H9 (cell line): ENCODE measurements around the gene SPINT1. TPM values are rescaled to one million over a fixed set of nuclear protein-coding genes. Genes with fewer than 3 reads are reported as not detected.

Source experiments
- DNase-seq: peaks from one replicate; pipeline ENCODE4 v3.0.0-alpha.2; 2017
- H2AFZ ChIP-seq: one replicate; pipeline ENCODE4 v1.6.1; 2013; ENCODE audit warnings: mild to moderate bottlenecking, low read length, control low read depth, moderate library complexity
- H2AK5ac ChIP-seq: 2 replicates; pipeline ENCODE4 v1.6.1; 2013; ENCODE audit warnings: low read length, control low read depth, mixed read lengths; ENCODE audit not compliant: insufficient read length
- H2BK120ac ChIP-seq: one replicate; pipeline ENCODE4 v1.6.1; 2013; ENCODE audit warnings: low read depth, mild to moderate bottlenecking, low read length, control low read depth, inconsistent platforms; ENCODE audit not compliant: poor library complexity, severe bottlenecking
- H2BK12ac ChIP-seq: 2 replicates; pipeline ENCODE4 v1.6.1; 2013; ENCODE audit warnings: low read length, control low read depth, mixed read lengths, low read depth; ENCODE audit not compliant: insufficient read length
- H2BK15ac ChIP-seq: 2 replicates; pipeline ENCODE4 v1.6.1; 2013; ENCODE audit warnings: low read depth, low read length, control low read depth
- H2BK20ac ChIP-seq: one replicate; pipeline ENCODE4 v1.6.1; 2013; ENCODE audit warnings: low read depth, mild to moderate bottlenecking, low read length, control low read depth, inconsistent platforms; ENCODE audit not compliant: poor library complexity, severe bottlenecking
- H2BK5ac ChIP-seq: 2 replicates; pipeline ENCODE4 v1.6.1; 2013; ENCODE audit warnings: low read length, control low read depth, mixed read lengths; ENCODE audit not compliant: insufficient read length
- H3K14ac ChIP-seq: 2 replicates; pipeline ENCODE4 v1.6.1; 2013; ENCODE audit warnings: low read length, control low read depth; ENCODE audit not compliant: insufficient read depth
- H3K18ac ChIP-seq: 2 replicates; pipeline ENCODE4 v1.6.1; 2013; ENCODE audit warnings: low read depth, mild to moderate bottlenecking, mixed read lengths, low read length, control low read depth; ENCODE audit not compliant: insufficient read length
- H3K23ac ChIP-seq: 2 replicates; pipeline ENCODE4 v1.6.1; 2013; ENCODE audit warnings: low read length, control low read depth, mixed read lengths, low read depth; ENCODE audit not compliant: insufficient read length
- H3K23me2 ChIP-seq: 2 replicates; pipeline ENCODE4 v1.6.1; 2013; ENCODE audit warnings: low read depth, mild to moderate bottlenecking, mixed read lengths, low read length, control low read depth; ENCODE audit not compliant: insufficient read length, poor library complexity, severe bottlenecking
- H3K27ac ChIP-seq: 2 replicates; pipeline ENCODE4 v1.5.1; 2013; ENCODE audit warnings: low read length, control low read depth, mixed read lengths, low read depth; ENCODE audit not compliant: insufficient read length
- H3K27me3 ChIP-seq: 2 replicates; pipeline ENCODE4 v1.6.1; 2013; ENCODE audit warnings: low read length, control low read depth, inconsistent platforms; ENCODE audit not compliant: insufficient read depth
- H3K4ac ChIP-seq: 2 replicates; pipeline ENCODE4 v1.6.1; 2013; ENCODE audit warnings: low read depth, mild to moderate bottlenecking, control low read depth, inconsistent platforms, low read length, moderate library complexity
- H3K4me1 ChIP-seq: 2 replicates; pipeline ENCODE4 v1.6.1; 2013; ENCODE audit warnings: low read length, control low read depth, inconsistent platforms; ENCODE audit not compliant: insufficient read depth
- H3K4me2 ChIP-seq: 2 replicates; pipeline ENCODE4 v1.6.1; 2013; ENCODE audit warnings: low read length, control low read depth, mixed read lengths; ENCODE audit not compliant: insufficient read length, insufficient read depth
- H3K56ac ChIP-seq: 2 replicates; pipeline ENCODE4 v1.6.1; 2013; ENCODE audit warnings: low read depth, mild to moderate bottlenecking, mixed read lengths, low read length, control low read depth; ENCODE audit not compliant: insufficient read length
- H3K79me1 ChIP-seq: 2 replicates; pipeline ENCODE4 v1.6.1; 2013; ENCODE audit warnings: low read depth, mild to moderate bottlenecking, moderate library complexity, low read length, control low read depth, inconsistent platforms; ENCODE audit not compliant: insufficient read depth, poor library complexity, severe bottlenecking
- H3K79me2 ChIP-seq: 2 replicates; pipeline ENCODE4 v1.6.1; 2013; ENCODE audit warnings: low read length, control low read depth, inconsistent platforms; ENCODE audit not compliant: insufficient read depth
- H3K9ac ChIP-seq: 2 replicates; pipeline ENCODE4 v1.6.1; 2013; ENCODE audit warnings: low read length, control low read depth, mixed read lengths; ENCODE audit not compliant: insufficient read length; ENCODE audit errors: extremely low read depth
- H3K9me3 ChIP-seq: one replicate; pipeline ENCODE4 v1.6.1; 2013; ENCODE audit warnings: low read depth, low read length, inconsistent platforms; ENCODE audit not compliant: control insufficient read depth
- H3T11ph ChIP-seq: one replicate; pipeline ENCODE4 v1.6.1; 2013; ENCODE audit warnings: mild to moderate bottlenecking, low read length, control low read depth, inconsistent platforms
- H4K20me1 ChIP-seq: one replicate; pipeline ENCODE4 v1.6.1; 2013; ENCODE audit not compliant: control insufficient read depth, insufficient read length, insufficient read depth
- H4K5ac ChIP-seq: 2 replicates; pipeline ENCODE4 v1.6.1; 2013; ENCODE audit warnings: low read depth, mild to moderate bottlenecking, mixed read lengths, low read length, control low read depth; ENCODE audit not compliant: insufficient read length
- H4K8ac ChIP-seq: replicated peaks from 2 replicates; pipeline ENCODE4 v1.6.1; 2013; ENCODE audit warnings: low read length, control low read depth, mixed read lengths, low read depth; ENCODE audit not compliant: insufficient read length
- H4K91ac ChIP-seq: 2 replicates; pipeline ENCODE4 v1.6.1; 2013; ENCODE audit warnings: low read depth, mild to moderate bottlenecking, moderate library complexity, mixed read lengths, low read length, control low read depth; ENCODE audit not compliant: insufficient read length
- H3K27ac Mint-ChIP-seq, 3 experiments: 2 replicates in 2 of 3; 3 replicates in 1 of 3; pipeline ENCODE4 v1.8.0; 2020 to 2021; ENCODE audit warnings: mixed read lengths in 3 of 3, mild to moderate bottlenecking in 1 of 3, moderate library complexity in 1 of 3
- H3K27me3 Mint-ChIP-seq: 2 replicates; pipeline ENCODE4 v1.8.0; 2021; ENCODE audit warnings: low read depth, mild to moderate bottlenecking, moderate library complexity, mixed read lengths
- H3K36me3 Mint-ChIP-seq, 3 experiments: 2 replicates in 2 of 3; 3 replicates in 1 of 3; pipeline ENCODE4 v1.8.0; 2020 to 2021; ENCODE audit warnings: low read depth in 3 of 3, mixed read lengths in 3 of 3; ENCODE audit not compliant: insufficient read depth in 1 of 3
- H3K4me1 Mint-ChIP-seq, 2 experiments: 2 replicates each; pipeline ENCODE4 v1.8.0; 2020; ENCODE audit warnings: mixed read lengths in 2 of 2
- H3K4me3 Mint-ChIP-seq, 2 experiments: 2 replicates in 1 of 2; 3 replicates in 1 of 2; pipeline ENCODE4 v1.8.0; 2020 to 2021; ENCODE audit warnings: mild to moderate bottlenecking in 2 of 2, mixed read lengths in 2 of 2, moderate library complexity in 1 of 2
- H3K9me3 Mint-ChIP-seq, 2 experiments: 2 replicates in 1 of 2; 3 replicates in 1 of 2; pipeline ENCODE4 v1.8.0; 2020; ENCODE audit warnings: mild to moderate bottlenecking in 2 of 2, mixed read lengths in 2 of 2, moderate library complexity in 1 of 2
- CTCF ChIP-seq: fragments of 200-600 bp; sonication (generic); conservative IDR thresholded peaks from 3 replicates; pipeline ENCODE4 v1.8.0; 2021; ENCODE audit warnings: antibody characterized with exemption, mild to moderate bottlenecking
- WGBS: extraction: QIAGEN DNeasy Blood & Tissue Kit; methylation state at CpG from one replicate; pipeline ENCODE4 v1.1.7; 2013; ENCODE audit warnings: missing lambda C conversion rate, low lambda C conversion rate, mixed read lengths; ENCODE audit not compliant: insufficient read length; ENCODE audit errors: extremely low coverage; 5-methylcytosine and 5-hydroxymethylcytosine counted together
- total RNA-seq: library from RNA; stranded (reverse); gene quantifications from 2 replicates; pipeline ENCODE4 v1.2.1, GENCODE V29; 2021

Gene SPINT1
- total RNA-seq, 1 experiment from 2014 or later = 130 TPM

GRCh38 chr15:40891138-40891537 lies 47.3 kb downstream of the SPINT1 start:
- H3K4me2 ChIP-seq = no peak overlapping the region
- Mint-ChIP-seq H3K4me1 (peaks cover 10 to 17% of the 10 kb centered on the region in 2 experiments), H3K36me3 (peaks cover 3 to 8% (median 4%) of the 10 kb centered on the region in 3 experiments; a peak in 5 of 7 replicates), H3K27ac (peak overlapping the region in 1 of 3 experiments; percentile 8; a peak in 1 of 7 replicates), H3K4me3 (no peak overlapping the region; a peak in 1 of 5 replicates), H3K9me3 (no peaks in the 10 kb centered on the region; a peak in 1 of 5 replicates), H3K27me3 (peaks cover 23% of the 10 kb centered on the region)
- H3K27me3 ChIP-seq = no peaks in the 10 kb centered on the region
- peaks cover 7% of the 10 kb centered on the region for H3K79me2 ChIP-seq
- H4K5ac ChIP-seq = no peak overlapping the region
- no peak overlapping the region for H3K56ac ChIP-seq
- no peak for DNase-seq
- no peak overlapping the region for H3K27ac ChIP-seq
- H2BK120ac ChIP-seq = no peak overlapping the region
- WGBS = no CpG with 5 or more reads among the region's 5 CpGs
- H3K14ac ChIP-seq = no peak overlapping the region
- H4K8ac ChIP-seq = no peak overlapping the region
- H3K79me1 ChIP-seq = peaks cover 2% of the 10 kb centered on the region
- H2BK15ac ChIP-seq = no peak overlapping the region
- H3T11ph ChIP-seq = no peak overlapping the region
- TF ChIP-seq CTCF = no peak
- H3K4ac ChIP-seq = no peak overlapping the region
- peaks cover 11% of the 10 kb centered on the region for H3K23me2 ChIP-seq
- no peak overlapping the region for H3K18ac ChIP-seq
- no peaks in the 10 kb centered on the region for H4K20me1 ChIP-seq
- no peak overlapping the region for H4K91ac ChIP-seq
- no peak overlapping the region for H3K23ac ChIP-seq
- H2BK12ac ChIP-seq = no peak overlapping the region
- H3K9me3 ChIP-seq = no peaks in the 10 kb centered on the region
- no peak overlapping the region for H2BK5ac ChIP-seq
- no peak overlapping the region for H2BK20ac ChIP-seq
- no peak overlapping the region for H3K9ac ChIP-seq
- no peak overlapping the region for H2AFZ ChIP-seq
- no peaks in the 10 kb centered on the region; the same call in 1 of the 2 replicates for H3K4me1 ChIP-seq
- no peak overlapping the region for H2AK5ac ChIP-seq
